Trophoblast cell (in vitro differentiated cells and primary cell): ENCODE results near the gene WDFY3.
A peak's percentile ranks its signal among the peaks of the same experiment; 100 is the strongest.

ENCODE experiments used
- DNase-seq, 2 donors: peaks; one replicate each; pipeline ENCODE4 v3.0.0-alpha.2; 2016
- H2AFZ ChIP-seq: 2 replicates; pipeline ENCODE4 v1.6.1; 2013; ENCODE audit warnings: low read length, moderate library complexity, mild to moderate bottlenecking; ENCODE audit not compliant: insufficient read depth, poor library complexity
- H2AK5ac ChIP-seq: 2 replicates; pipeline ENCODE4 v1.6.1; 2013; ENCODE audit warnings: mild to moderate bottlenecking, low read length
- H2BK120ac ChIP-seq: 2 replicates; pipeline ENCODE4 v1.6.1; 2013; ENCODE audit warnings: low read length, mild to moderate bottlenecking, moderate library complexity; ENCODE audit not compliant: insufficient read depth, poor library complexity
- H2BK12ac ChIP-seq: 2 replicates; pipeline ENCODE4 v1.6.1; 2013; ENCODE audit warnings: mild to moderate bottlenecking, low read length, moderate library complexity
- H2BK5ac ChIP-seq: 2 replicates; pipeline ENCODE4 v1.6.1; 2013; ENCODE audit warnings: low read length, low read depth, moderate library complexity, mild to moderate bottlenecking; ENCODE audit not compliant: poor library complexity
- H3K14ac ChIP-seq: 2 replicates; pipeline ENCODE4 v1.6.1; 2013; ENCODE audit warnings: mild to moderate bottlenecking, low read length
- H3K18ac ChIP-seq: 2 replicates; pipeline ENCODE4 v1.6.1; 2013; ENCODE audit warnings: mild to moderate bottlenecking, low read length
- H3K23ac ChIP-seq: 2 replicates; pipeline ENCODE4 v1.6.1; 2013; ENCODE audit warnings: low read length
- H3K27ac ChIP-seq: 2 replicates; pipeline ENCODE4 v1.5.1; 2013; ENCODE audit warnings: low read depth, mild to moderate bottlenecking, inconsistent platforms, low read length, moderate library complexity
- H3K27me3 ChIP-seq: 2 replicates; pipeline ENCODE4 v1.6.1; 2013; ENCODE audit warnings: inconsistent platforms, mild to moderate bottlenecking, low read length, moderate library complexity; ENCODE audit not compliant: insufficient read depth
- H3K36me3 ChIP-seq, 2 experiments: 1 replicate in 1 of 2; 2 replicates in 1 of 2; pipeline ENCODE4 v1.6.1; 2013; ENCODE audit warnings: low read length in 2 of 2, mild to moderate bottlenecking in 2 of 2, moderate library complexity in 1 of 2; ENCODE audit not compliant: insufficient read depth in 2 of 2, control insufficient read depth in 1 of 2
- H3K4ac ChIP-seq: 2 replicates; pipeline ENCODE4 v1.6.1; 2013; ENCODE audit warnings: low read depth, mild to moderate bottlenecking, low read length, moderate library complexity
- H3K4me1 ChIP-seq, 2 experiments: 1 replicate in 1 of 2; 2 replicates in 1 of 2; pipeline ENCODE4 v1.6.1; 2013; ENCODE audit warnings: low read length in 2 of 2, mild to moderate bottlenecking in 2 of 2, moderate library complexity in 1 of 2; ENCODE audit not compliant: insufficient read depth in 2 of 2, control insufficient read depth in 1 of 2
- H3K4me2 ChIP-seq: 2 replicates; pipeline ENCODE4 v1.6.1; 2013; ENCODE audit warnings: inconsistent platforms, mild to moderate bottlenecking, low read length, moderate library complexity
- H3K4me3 ChIP-seq: 2 replicates; pipeline ENCODE4 v1.5.1; 2013; ENCODE audit warnings: mild to moderate bottlenecking, low read depth, low read length, inconsistent platforms
- H3K79me1 ChIP-seq: one replicate; pipeline ENCODE4 v1.6.1; 2013; ENCODE audit warnings: low read length
- H3K79me2 ChIP-seq: 2 replicates; pipeline ENCODE4 v1.6.1; 2013; ENCODE audit warnings: low read length, mild to moderate bottlenecking; ENCODE audit not compliant: control insufficient read depth, insufficient read depth, poor library complexity
- H3K9ac ChIP-seq: 2 replicates; pipeline ENCODE4 v1.6.1; 2013; ENCODE audit warnings: mild to moderate bottlenecking, low read length
- H3K9me3 ChIP-seq: 2 replicates; pipeline ENCODE4 v1.6.1; 2013; ENCODE audit warnings: low read depth, mild to moderate bottlenecking, control low read depth, inconsistent platforms, low read length; ENCODE audit not compliant: insufficient read depth
- H4K12ac ChIP-seq: 2 replicates; pipeline ENCODE4 v1.6.1; 2013; ENCODE audit warnings: low read depth, mild to moderate bottlenecking, low read length, moderate library complexity
- H4K8ac ChIP-seq: 2 replicates; pipeline ENCODE4 v1.6.1; 2013; ENCODE audit warnings: low read depth, mild to moderate bottlenecking, low read length, moderate library complexity
- H4K91ac ChIP-seq: one replicate; pipeline ENCODE4 v1.6.1; 2013; ENCODE audit warnings: low read depth, mild to moderate bottlenecking, low read length, moderate library complexity
- WGBS: extraction: QIAGEN DNeasy Blood & Tissue Kit; methylation state at CpG from one replicate; pipeline ENCODE4 v1.1.7; 2013; ENCODE audit warnings: missing lambda C conversion rate; ENCODE audit not compliant: insufficient read length, insufficient coverage; ENCODE audit errors: extremely low coverage; 5-methylcytosine and 5-hydroxymethylcytosine counted together

The WDFY3 gene

DNA sequence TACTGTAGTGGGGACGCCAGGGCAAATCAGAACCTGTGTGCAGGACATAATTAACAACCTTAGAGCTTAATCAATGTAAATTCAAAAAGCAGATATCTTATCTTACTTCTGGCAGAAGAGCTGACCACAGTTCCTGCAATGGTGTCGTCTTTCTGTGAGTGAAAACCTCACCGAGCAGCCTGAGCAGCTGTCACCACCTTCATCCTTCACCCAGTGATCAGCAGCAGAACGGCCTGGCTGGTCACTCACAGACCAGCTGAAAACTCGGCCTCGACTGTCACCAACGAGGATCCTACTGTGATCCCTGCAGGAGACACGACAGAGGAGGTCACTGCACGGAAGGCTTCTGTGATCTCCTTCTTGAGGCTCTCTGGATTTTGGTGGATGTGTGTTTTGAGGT is 289.4 kb downstream of the WDFY3 start:
- Histone ChIP-seq H3K9ac (no peak overlapping the region), H4K91ac (no peak overlapping the region), H3K9me3 (no peaks in the 10 kb centered on the region), H3K18ac (no peak overlapping the region), H2BK5ac (no peak overlapping the region), H3K4me3 (no peak overlapping the region), H3K79me1 (no peaks in the 10 kb centered on the region), H2AK5ac (no peak overlapping the region), H3K14ac (no peak overlapping the region), H3K27me3 (no peaks in the 10 kb centered on the region), H3K23ac (no peak overlapping the region), H3K27ac (no peak overlapping the region), H4K8ac (no peak overlapping the region), H3K36me3 (peaks cover 23 to 26% of the 10 kb centered on the region in 2 experiments), H3K4ac (no peak overlapping the region), H3K4me1 (peaks cover 0 to 3% of the 10 kb centered on the region in 2 experiments), H2AFZ (no peak overlapping the region), H2BK12ac (no peak overlapping the region), H4K12ac (no peak overlapping the region), H3K79me2 (no peaks in the 10 kb centered on the region), H3K4me2 (no peak overlapping the region), H2BK120ac (no peak overlapping the region)
- WGBS, result no CpG with 5 or more reads among the region's 9 CpGs
- no peak for DNase-seq

- no CpG with 5 or more reads among the region's 1 CpG for WGBS
- Histone ChIP-seq H3K27me3 (no peaks in the 10 kb centered on the region), H2BK120ac (no peak overlapping the region), H3K4ac (no peak overlapping the region), H3K4me2 (no peak overlapping the region), H3K4me1 (peaks cover 1 to 3% of the 10 kb centered on the region in 2 experiments), H3K36me3 (peaks cover 19 to 21% of the 10 kb centered on the region in 2 experiments), H4K8ac (no peak overlapping the region), H2AK5ac (no peak overlapping the region), H2BK5ac (no peak overlapping the region), H3K14ac (no peak overlapping the region), H3K79me1 (no peaks in the 10 kb centered on the region), H3K18ac (no peak overlapping the region), H3K4me3 (no peak overlapping the region), H3K9me3 (no peaks in the 10 kb centered on the region), H3K23ac (no peak overlapping the region), H4K91ac (no peak overlapping the region), H2AFZ (no peak overlapping the region), H3K9ac (no peak overlapping the region), H4K12ac (no peak overlapping the region), H3K79me2 (no peaks in the 10 kb centered on the region), H3K27ac (no peak overlapping the region), H2BK12ac (no peak overlapping the region)
- DNase-seq, result peak in 1 of 2 donors; percentile 10
Observed at GRCh38 chr4:84673475-84674240, 292.8 kb downstream of the WDFY3 start.

GRCh38 chr4:84672177-84672576 is 294.3 kb downstream of the WDFY3 start:
- H2AK5ac ChIP-seq, result no peak overlapping the region
- no peaks in the 10 kb centered on the region for H3K27me3 ChIP-seq
- H3K4ac ChIP-seq, result no peak overlapping the region
- no peak overlapping the region for H4K91ac ChIP-seq
- no peak overlapping the region for H3K4me3 ChIP-seq
- peaks cover 0 to 1% of the 10 kb centered on the region in 2 experiments for H3K4me1 ChIP-seq
- H3K79me1 ChIP-seq, result no peaks in the 10 kb centered on the region
- H3K36me3 ChIP-seq, result peaks cover 13% of the 10 kb centered on the region in 2 experiments
- no peak overlapping the region for H4K8ac ChIP-seq
- H3K9me3 ChIP-seq, result no peaks in the 10 kb centered on the region
- H3K9ac ChIP-seq, result no peak overlapping the region
- no peak overlapping the region for H4K12ac ChIP-seq
- H3K79me2 ChIP-seq, result no peaks in the 10 kb centered on the region
- no peak overlapping the region for H3K23ac ChIP-seq
- no peak overlapping the region for H3K14ac ChIP-seq
- H3K27ac ChIP-seq, result no peak overlapping the region
- no peak overlapping the region for H2AFZ ChIP-seq
- no peak overlapping the region for H2BK5ac ChIP-seq
- no peak overlapping the region for H3K4me2 ChIP-seq
- H2BK12ac ChIP-seq, result no peak overlapping the region
- no peak overlapping the region for H3K18ac ChIP-seq
- no peak for DNase-seq
- no peak overlapping the region for H2BK120ac ChIP-seq

DNA sequence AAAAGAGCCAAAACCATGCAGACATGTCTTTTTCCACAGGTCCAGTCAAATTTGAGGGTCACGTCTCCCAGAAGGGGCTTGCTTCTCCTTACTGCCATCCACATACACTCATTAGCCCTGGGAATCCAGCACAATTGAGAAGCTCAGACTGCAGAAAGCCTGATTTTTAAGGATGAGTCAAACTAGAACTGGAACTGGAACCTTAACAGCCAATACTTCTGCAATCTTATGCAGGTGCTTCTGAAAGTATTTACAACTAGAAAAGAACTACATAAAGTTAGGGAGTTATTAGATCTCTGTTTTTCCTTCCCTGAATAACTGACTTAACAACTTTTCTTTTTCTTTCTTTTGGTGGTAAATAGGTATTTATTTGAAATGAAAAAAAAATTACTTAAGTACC is 297.3 kb downstream of the WDFY3 start:
- Histone ChIP-seq H3K14ac (no peak overlapping the region), H3K4me1 (peaks cover 0 to 1% of the 10 kb centered on the region in 2 experiments), H3K9ac (no peak overlapping the region), H3K4ac (no peak overlapping the region), H3K36me3 (peaks cover 10 to 12% of the 10 kb centered on the region in 2 experiments), H3K18ac (no peak overlapping the region), H2BK12ac (no peak overlapping the region), H3K27ac (no peak overlapping the region), H3K23ac (no peak overlapping the region), H3K4me2 (no peak overlapping the region), H3K27me3 (no peaks in the 10 kb centered on the region), H2AFZ (no peak overlapping the region), H3K9me3 (no peaks in the 10 kb centered on the region), H3K79me1 (no peaks in the 10 kb centered on the region), H2AK5ac (no peak overlapping the region), H2BK120ac (no peak overlapping the region), H3K79me2 (no peaks in the 10 kb centered on the region), H2BK5ac (no peak overlapping the region), H3K4me3 (no peak overlapping the region), H4K8ac (no peak overlapping the region), H4K91ac (no peak overlapping the region), H4K12ac (no peak overlapping the region)
- no peak for DNase-seq
- WGBS, result no CpG with 5 or more reads among the region's 1 CpG
